GM21390 (cell line): ENCODE measurements around the gene ZNF716.
"Not testable (repeated sequence)": the region's sequence is repeated elsewhere in the genome, so short reads cannot be mapped to it uniquely, and the experiment has no call there.

Experiments used
- ATAC-seq: cut with Tn5 transposase; IDR thresholded peaks from one replicate; pipeline ENCODE4 v1.9.1; 2021; ENCODE audit not compliant: unreplicated experiment

Gene ZNF716

GRCh38 chr7:57425969-57426628 lies 23.9 kb upstream of the ZNF716 start:
- ATAC-seq = no peak

- ATAC-seq = no peak
Measured at GRCh38 chr7:57426629-57427003, 23.4 kb upstream of the ZNF716 start.

- no peak for ATAC-seq
Measured at GRCh38 chr7:57427146-57427545, 22.8 kb upstream of the ZNF716 start.

- ATAC-seq = no peak
Measured at GRCh38 chr7:57427594-57427993, 22.4 kb upstream of the ZNF716 start.

- ATAC-seq = no peak
Measured at GRCh38 chr7:57432583-57432982, 17.4 kb upstream of the ZNF716 start.

GRCh38 chr7:57437581-57437980 lies 12.4 kb upstream of the ZNF716 start:
- ATAC-seq = no peak

GRCh38 chr7:57438244-57438643 lies 11.7 kb upstream of the ZNF716 start:
- ATAC-seq = no peak

GRCh38 chr7:57443567-57443966 lies 6.4 kb upstream of the ZNF716 start:
- no peak for ATAC-seq

GRCh38 chr7:57469186-57469828 lies 19.3 kb downstream of the ZNF716 start:
- not testable (repeated sequence) for ATAC-seq

GRCh38 chr7:57480304-57480703 lies 30.3 kb downstream of the ZNF716 start:
- not testable (repeated sequence) for ATAC-seq

- ATAC-seq = not testable (repeated sequence)
Measured at GRCh38 chr7:57485022-57485421, 35.0 kb downstream of the ZNF716 start.

GRCh38 chr7:57487957-57488356 lies 38.0 kb downstream of the ZNF716 start:
- no peak for ATAC-seq

- not testable (repeated sequence) for ATAC-seq
Measured at GRCh38 chr7:57495111-57495510, 45.1 kb downstream of the ZNF716 start.

GRCh38 chr7:57496395-57496794 lies 46.4 kb downstream of the ZNF716 start:
- no peak for ATAC-seq

GRCh38 chr7:57505176-57505575 lies 55.2 kb downstream of the ZNF716 start:
- ATAC-seq = no peak
